ENCODE results near the gene SLCO1A2.
"Not testable (repeated sequence)": the region's sequence is repeated elsewhere in the genome, so short reads cannot be mapped to it uniquely, and the experiment has no call there.

The SLCO1A2 gene

GRCh38 chr12:21334771-21335325 lies at the start of gene SLCO1A2:
SLCO1A2 (minus strand) TSS chr12:21334917; CDS start chr12:21334647, 270 bp downstream.
- no peak for DNase-seq (ENCODE audit: low spot score)

GRCh38 chr12:21384261-21384660 lies 49.5 kb upstream of the SLCO1A2 start:
- no peak for DNase-seq (ENCODE audit: low spot score)

- DNase-seq (ENCODE audit: low spot score) = not testable (repeated sequence)
Measured at GRCh38 chr12:21381320-21381719, 46.6 kb upstream of the SLCO1A2 start.

GRCh38 chr12:21379218-21379617 lies 44.5 kb upstream of the SLCO1A2 start:
- no peak for DNase-seq (ENCODE audit: low spot score)

- no peak for DNase-seq (ENCODE audit: low spot score)
Measured at GRCh38 chr12:21372602-21373001, 37.9 kb upstream of the SLCO1A2 start, which contains the start of gene IAPP. IAPP (plus strand) TSS chr12:21372902; CDS start chr12:21373352, 450 bp downstream.

GRCh38 chr12:21370845-21371449 lies 36.2 kb upstream of the SLCO1A2 start:
- no peak for DNase-seq (ENCODE audit: low spot score)

- DNase-seq (ENCODE audit: low spot score) = no peak
Measured at GRCh38 chr12:21369141-21369980, 34.6 kb upstream of the SLCO1A2 start.

GRCh38 chr12:21360632-21361031 lies 25.9 kb upstream of the SLCO1A2 start:
- not testable (repeated sequence) for DNase-seq (ENCODE audit: low spot score)

- DNase-seq (ENCODE audit: low spot score) = no peak
Measured at GRCh38 chr12:21354641-21355040, 19.9 kb upstream of the SLCO1A2 start.

- DNase-seq (ENCODE audit: low spot score) = no peak
Measured at GRCh38 chr12:21353948-21354347, 19.2 kb upstream of the SLCO1A2 start.

GRCh38 chr12:21353487-21353886 lies 18.8 kb upstream of the SLCO1A2 start:
- DNase-seq (ENCODE audit: low spot score) = no peak

GRCh38 chr12:21350975-21351374 lies 16.3 kb upstream of the SLCO1A2 start:
- no peak for DNase-seq (ENCODE audit: low spot score)

- no peak for DNase-seq (ENCODE audit: low spot score)
Measured at GRCh38 chr12:21346542-21347205, 12.0 kb upstream of the SLCO1A2 start.

GRCh38 chr12:21343636-21344035 lies 8.9 kb upstream of the SLCO1A2 start:
- DNase-seq (ENCODE audit: low spot score) = no peak

- no peak for DNase-seq (ENCODE audit: low spot score)
Measured at GRCh38 chr12:21341769-21342168, 7.1 kb upstream of the SLCO1A2 start.

GRCh38 chr12:21340403-21340802 lies 5.7 kb upstream of the SLCO1A2 start:
- no peak for DNase-seq (ENCODE audit: low spot score)

- DNase-seq (ENCODE audit: low spot score) = no peak
Measured at GRCh38 chr12:21339921-21340320, 5.2 kb upstream of the SLCO1A2 start.

- no peak for DNase-seq (ENCODE audit: low spot score)
Measured at GRCh38 chr12:21337959-21338744, 3.4 kb upstream of the SLCO1A2 start.

GRCh38 chr12:21337453-21337852 lies 2.7 kb upstream of the SLCO1A2 start:
- no peak for DNase-seq (ENCODE audit: low spot score)

- DNase-seq (ENCODE audit: low spot score) = no peak
Measured at GRCh38 chr12:21336656-21337055, 1.9 kb upstream of the SLCO1A2 start.

GRCh38 chr12:21330682-21331253 lies 3.9 kb downstream of the SLCO1A2 start:
- DNase-seq (ENCODE audit: low spot score) = no peak
